ENCODE measurements around the gene PAX5.

PAX5 gene

DNA sequence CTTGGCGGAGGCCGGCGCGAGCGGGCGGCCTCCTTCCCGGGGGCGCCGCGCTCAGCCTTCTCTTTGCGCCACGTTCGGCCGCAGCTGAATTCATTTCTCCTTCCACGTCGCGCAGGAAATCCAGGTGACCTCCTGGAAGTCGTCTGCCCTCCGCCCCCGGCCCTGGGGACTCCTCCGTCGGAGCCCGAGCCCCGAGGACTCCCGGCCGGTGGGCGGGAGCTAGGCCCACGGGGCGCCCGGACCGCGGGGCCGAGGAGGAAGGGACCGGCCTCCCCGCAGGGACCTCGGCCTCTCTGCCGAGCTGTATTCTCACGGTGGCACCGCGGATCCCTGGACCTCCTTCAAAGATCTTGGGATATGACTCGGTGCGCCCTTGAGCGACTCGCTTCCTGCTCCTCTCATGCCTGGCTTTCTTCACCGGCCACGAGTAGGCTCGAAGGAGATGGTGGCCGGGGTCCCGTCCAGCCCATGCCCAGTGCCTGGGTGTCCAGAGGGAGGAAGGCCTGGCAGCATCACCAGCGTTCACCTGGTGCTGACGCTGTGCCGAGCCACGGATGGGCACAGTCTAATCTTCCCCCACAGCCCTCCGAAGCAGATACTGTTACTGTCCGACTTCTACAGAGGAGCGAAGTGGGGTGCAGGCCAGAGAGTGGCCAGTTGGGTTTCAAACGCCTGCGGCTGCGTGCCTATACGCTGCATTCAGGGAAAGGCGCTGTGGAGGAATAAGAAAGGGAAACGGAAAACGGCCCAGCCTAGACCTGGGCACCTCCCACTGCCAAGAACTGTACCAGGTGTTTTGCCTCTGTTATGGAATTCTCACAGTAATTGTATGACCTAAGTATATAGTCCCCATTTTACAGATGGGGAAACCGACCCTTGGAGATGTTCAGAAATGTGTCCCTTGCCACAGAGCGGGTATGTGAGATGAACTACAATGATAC is 47.3 kb downstream of the PAX5 start:
- Histone ChIP-seq H3K4me1 (ENCODE audit: low read length) (no peaks in the 10 kb centered on the region), H2AFZ (ENCODE audit: low read length) (no peak overlapping the region), H3K27me3 (replicated peaks; ENCODE audit: insufficient read depth, low read length) (no peaks in the 10 kb centered on the region), H4K20me1 (ENCODE audit: insufficient read depth, low read length) (no peaks in the 10 kb centered on the region), H3K9me3 (replicated peaks; ENCODE audit: insufficient read depth, low read length) (no peaks in the 10 kb centered on the region), H3K27ac (ENCODE audit: low read length) (no peak overlapping the region), H3K9me2 (replicated peaks; ENCODE audit: insufficient read depth, low read length) (no peaks in the 10 kb centered on the region), H3K4me2 (ENCODE audit: low read depth, low read length) (no peak overlapping the region), H3K4me3 (ENCODE audit: low read length) (no peak overlapping the region), H3K79me2 (ENCODE audit: low read length) (no peaks in the 10 kb centered on the region), H3F3A (ENCODE audit: insufficient read depth, low read length) (no peaks in the 10 kb centered on the region), H3K36me3 (replicated peaks; ENCODE audit: insufficient read depth, low read length) (no peaks in the 10 kb centered on the region), H3K9ac (ENCODE audit: low read length) (no peak overlapping the region)
- DNase-seq: no peak
- TF ChIP-seq EZH2phosphoT487 (IDR thresholded peaks at IDR 0.05; ENCODE audit: low read length) (no peak), EZH2 (optimal IDR thresholded peaks at IDR 0.05; ENCODE audit: low read depth, low read length) (no peak), CTCF (IDR thresholded peaks at IDR 0.05; ENCODE audit: low read length) (no peak)

DNA sequence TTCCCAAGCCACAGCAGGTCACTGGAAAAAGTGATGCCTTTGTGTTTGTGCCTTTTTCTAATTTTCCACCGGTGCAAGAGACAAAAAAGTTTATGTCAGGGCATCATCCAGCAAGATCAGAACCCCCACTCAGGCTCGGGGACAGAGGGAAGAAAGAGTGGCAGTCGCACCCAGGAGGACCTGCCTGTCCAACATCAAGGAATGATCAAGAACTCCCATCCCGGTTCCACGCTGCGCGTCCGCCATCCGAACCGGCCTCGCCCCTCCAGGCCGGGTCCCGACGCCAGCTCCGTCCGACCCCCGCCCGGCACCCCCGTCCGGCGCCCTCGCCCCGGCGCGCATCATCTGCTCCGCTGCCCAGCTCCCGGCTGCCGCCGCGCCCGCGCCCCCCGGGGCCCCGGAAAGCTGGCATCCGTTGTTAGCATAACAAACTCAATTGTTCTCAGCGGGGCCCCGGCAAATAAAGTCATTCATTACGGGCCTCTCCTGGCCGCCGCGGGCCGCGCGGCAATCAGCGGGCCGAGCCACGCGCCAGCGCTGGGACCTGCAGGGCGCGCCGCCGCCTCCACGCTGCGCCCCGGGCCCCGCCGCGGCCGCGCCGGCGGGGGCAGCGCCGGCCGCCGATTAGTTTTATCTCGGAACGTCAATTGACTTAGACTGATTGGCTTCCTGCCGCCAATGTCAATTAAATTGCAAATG is 48.1 kb downstream of the PAX5 start:
- Histone ChIP-seq H3K9me2 (replicated peaks; ENCODE audit: insufficient read depth, low read length) (no peaks in the 10 kb centered on the region), H4K20me1 (ENCODE audit: insufficient read depth, low read length) (no peaks in the 10 kb centered on the region), H2AFZ (ENCODE audit: low read length) (no peak overlapping the region), H3K27me3 (replicated peaks; ENCODE audit: insufficient read depth, low read length) (no peaks in the 10 kb centered on the region), H3K4me3 (ENCODE audit: low read length) (no peak overlapping the region), H3K9ac (ENCODE audit: low read length) (no peak overlapping the region), H3F3A (ENCODE audit: insufficient read depth, low read length) (no peaks in the 10 kb centered on the region), H3K4me2 (ENCODE audit: low read depth, low read length) (no peak overlapping the region), H3K4me1 (ENCODE audit: low read length) (no peaks in the 10 kb centered on the region), H3K27ac (ENCODE audit: low read length) (no peak overlapping the region), H3K9me3 (replicated peaks; ENCODE audit: insufficient read depth, low read length) (no peaks in the 10 kb centered on the region), H3K36me3 (replicated peaks; ENCODE audit: insufficient read depth, low read length) (no peaks in the 10 kb centered on the region), H3K79me2 (ENCODE audit: low read length) (no peaks in the 10 kb centered on the region)
- no peak for TF ChIP-seq EZH2 (optimal IDR thresholded peaks at IDR 0.05; ENCODE audit: low read depth, low read length)
- no peak for TF ChIP-seq EZH2phosphoT487 (IDR thresholded peaks at IDR 0.05; ENCODE audit: low read length)
- no peak for TF ChIP-seq CTCF (IDR thresholded peaks at IDR 0.05; ENCODE audit: low read length)
- DNase-seq: no peak

DNA sequence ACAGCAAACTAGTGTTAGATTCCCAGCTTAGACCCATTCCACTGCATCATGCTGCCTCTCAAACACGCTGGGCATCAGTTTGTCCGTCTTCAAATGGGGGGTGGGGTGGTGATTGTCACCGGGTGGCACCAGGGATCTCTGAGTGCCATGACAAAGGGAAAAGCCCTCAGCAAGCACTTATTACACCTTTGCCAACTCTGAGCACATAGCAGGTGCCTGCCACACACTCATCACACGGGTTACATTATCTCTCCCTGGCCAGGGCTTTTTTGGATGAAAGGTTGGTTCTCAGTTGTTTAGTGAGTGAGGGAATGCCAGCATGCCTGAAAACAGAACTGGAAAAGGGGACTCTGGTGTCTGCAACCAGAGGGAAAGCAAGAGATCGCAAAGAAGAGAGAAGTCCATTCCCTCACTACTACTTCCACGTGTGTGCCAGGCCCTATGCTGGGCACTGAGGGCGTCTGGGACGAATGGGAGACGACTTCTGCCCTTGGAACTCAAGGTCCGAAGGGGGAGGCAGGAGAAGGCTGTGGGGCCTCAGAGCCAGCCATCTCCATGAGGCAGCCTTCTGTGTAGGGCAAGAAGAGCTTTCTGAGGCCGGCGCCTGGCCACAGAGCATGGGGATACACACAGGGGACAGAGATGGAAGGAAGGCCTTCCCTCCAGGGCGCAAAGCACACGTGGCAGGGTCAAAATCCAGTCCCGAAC is 48.9 kb downstream of the PAX5 start:
- Histone ChIP-seq H3F3A (ENCODE audit: insufficient read depth, low read length) (no peaks in the 10 kb centered on the region), H3K9me2 (replicated peaks; ENCODE audit: insufficient read depth, low read length) (no peaks in the 10 kb centered on the region), H3K4me1 (ENCODE audit: low read length) (no peaks in the 10 kb centered on the region), H3K9me3 (replicated peaks; ENCODE audit: insufficient read depth, low read length) (no peaks in the 10 kb centered on the region), H3K4me2 (ENCODE audit: low read depth, low read length) (no peak overlapping the region), H3K36me3 (replicated peaks; ENCODE audit: insufficient read depth, low read length) (no peaks in the 10 kb centered on the region), H3K9ac (ENCODE audit: low read length) (no peak overlapping the region), H3K27ac (ENCODE audit: low read length) (no peak overlapping the region), H4K20me1 (ENCODE audit: insufficient read depth, low read length) (no peaks in the 10 kb centered on the region), H2AFZ (ENCODE audit: low read length) (no peak overlapping the region), H3K27me3 (replicated peaks; ENCODE audit: insufficient read depth, low read length) (no peaks in the 10 kb centered on the region), H3K79me2 (ENCODE audit: low read length) (no peaks in the 10 kb centered on the region), H3K4me3 (ENCODE audit: low read length) (no peak overlapping the region)
- TF ChIP-seq EZH2 (optimal IDR thresholded peaks at IDR 0.05; ENCODE audit: low read depth, low read length): no peak
- no peak for TF ChIP-seq EZH2phosphoT487 (IDR thresholded peaks at IDR 0.05; ENCODE audit: low read length)
- TF ChIP-seq CTCF (IDR thresholded peaks at IDR 0.05; ENCODE audit: low read length): no peak
- DNase-seq: no peak
